GM12873 (cell line): ENCODE results near the gene THADA.

Source experiments
- CTCF ChIP-seq: IDR thresholded peaks from 2 replicates; pipeline ENCODE4 v1.5.1; 2012; ENCODE audit warnings: low read depth, mild to moderate bottlenecking, moderate library complexity, low read length, control low read depth; ENCODE audit not compliant: insufficient read depth; ENCODE audit errors: missing control alignments

The THADA gene

GRCh38 chr2:43309935-43310334 lies 285.9 kb downstream of the THADA start:
- TF ChIP-seq CTCF: no peak

- no peak for TF ChIP-seq CTCF
Observed at GRCh38 chr2:43307973-43308372, 287.9 kb downstream of the THADA start.

GRCh38 chr2:43307046-43307445 lies 288.8 kb downstream of the THADA start:
- no peak for TF ChIP-seq CTCF

GRCh38 chr2:43306197-43306596 lies 289.6 kb downstream of the THADA start:
- TF ChIP-seq CTCF: no peak

- no peak for TF ChIP-seq CTCF
Observed at GRCh38 chr2:43305517-43305916, 290.3 kb downstream of the THADA start.

- no peak for TF ChIP-seq CTCF
Observed at GRCh38 chr2:43305012-43305411, 290.8 kb downstream of the THADA start.

GRCh38 chr2:43303889-43304288 lies 291.9 kb downstream of the THADA start:
- no peak for TF ChIP-seq CTCF
